ENCODE measurements around the gene CCDC169.
"Not testable (repeated sequence)": the region's sequence is repeated elsewhere in the genome, so short reads cannot be mapped to it uniquely, and the experiment has no call there.

DNA sequence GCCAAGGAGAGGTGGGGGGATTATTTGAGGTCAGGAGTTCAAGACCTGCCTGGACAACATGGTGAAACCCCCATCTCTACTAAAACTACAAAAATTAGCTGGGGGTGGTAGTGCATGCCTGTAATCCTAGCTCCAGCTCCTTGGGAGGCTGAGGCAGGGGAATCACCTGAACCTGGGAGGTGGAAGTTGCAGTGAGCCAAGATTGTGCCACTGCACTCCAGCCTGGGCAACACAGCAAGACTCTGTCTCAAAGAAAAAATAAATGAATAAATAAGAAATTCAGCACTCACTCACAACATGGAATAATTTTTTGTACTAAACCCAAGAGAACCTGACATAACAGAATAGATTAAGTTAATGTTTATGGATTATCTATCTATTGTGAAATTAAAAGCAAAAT, 34.6 kb upstream of the CCDC169 start:
- TF ChIP-seq, protein P1, sequence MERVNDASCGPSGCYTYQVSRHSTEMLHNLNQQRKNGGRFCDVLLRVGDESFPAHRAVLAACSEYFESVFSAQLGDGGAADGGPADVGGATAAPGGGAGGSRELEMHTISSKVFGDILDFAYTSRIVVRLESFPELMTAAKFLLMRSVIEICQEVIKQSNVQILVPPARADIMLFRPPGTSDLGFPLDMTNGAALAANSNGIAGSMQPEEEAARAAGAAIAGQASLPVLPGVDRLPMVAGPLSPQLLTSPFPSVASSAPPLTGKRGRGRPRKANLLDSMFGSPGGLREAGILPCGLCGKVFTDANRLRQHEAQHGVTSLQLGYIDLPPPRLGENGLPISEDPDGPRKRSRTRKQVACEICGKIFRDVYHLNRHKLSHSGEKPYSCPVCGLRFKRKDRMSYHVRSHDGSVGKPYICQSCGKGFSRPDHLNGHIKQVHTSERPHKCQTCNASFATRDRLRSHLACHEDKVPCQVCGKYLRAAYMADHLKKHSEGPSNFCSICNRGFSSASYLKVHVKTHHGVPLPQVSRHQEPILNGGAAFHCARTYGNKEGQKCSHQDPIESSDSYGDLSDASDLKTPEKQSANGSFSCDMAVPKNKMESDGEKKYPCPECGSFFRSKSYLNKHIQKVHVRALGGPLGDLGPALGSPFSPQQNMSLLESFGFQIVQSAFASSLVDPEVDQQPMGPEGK (CRISPR knock-in tag; IDR thresholded peaks at IDR 0.05; ENCODE audit: borderline replicate concordance): not testable (repeated sequence)
- TF ChIP-seq, protein P2, sequence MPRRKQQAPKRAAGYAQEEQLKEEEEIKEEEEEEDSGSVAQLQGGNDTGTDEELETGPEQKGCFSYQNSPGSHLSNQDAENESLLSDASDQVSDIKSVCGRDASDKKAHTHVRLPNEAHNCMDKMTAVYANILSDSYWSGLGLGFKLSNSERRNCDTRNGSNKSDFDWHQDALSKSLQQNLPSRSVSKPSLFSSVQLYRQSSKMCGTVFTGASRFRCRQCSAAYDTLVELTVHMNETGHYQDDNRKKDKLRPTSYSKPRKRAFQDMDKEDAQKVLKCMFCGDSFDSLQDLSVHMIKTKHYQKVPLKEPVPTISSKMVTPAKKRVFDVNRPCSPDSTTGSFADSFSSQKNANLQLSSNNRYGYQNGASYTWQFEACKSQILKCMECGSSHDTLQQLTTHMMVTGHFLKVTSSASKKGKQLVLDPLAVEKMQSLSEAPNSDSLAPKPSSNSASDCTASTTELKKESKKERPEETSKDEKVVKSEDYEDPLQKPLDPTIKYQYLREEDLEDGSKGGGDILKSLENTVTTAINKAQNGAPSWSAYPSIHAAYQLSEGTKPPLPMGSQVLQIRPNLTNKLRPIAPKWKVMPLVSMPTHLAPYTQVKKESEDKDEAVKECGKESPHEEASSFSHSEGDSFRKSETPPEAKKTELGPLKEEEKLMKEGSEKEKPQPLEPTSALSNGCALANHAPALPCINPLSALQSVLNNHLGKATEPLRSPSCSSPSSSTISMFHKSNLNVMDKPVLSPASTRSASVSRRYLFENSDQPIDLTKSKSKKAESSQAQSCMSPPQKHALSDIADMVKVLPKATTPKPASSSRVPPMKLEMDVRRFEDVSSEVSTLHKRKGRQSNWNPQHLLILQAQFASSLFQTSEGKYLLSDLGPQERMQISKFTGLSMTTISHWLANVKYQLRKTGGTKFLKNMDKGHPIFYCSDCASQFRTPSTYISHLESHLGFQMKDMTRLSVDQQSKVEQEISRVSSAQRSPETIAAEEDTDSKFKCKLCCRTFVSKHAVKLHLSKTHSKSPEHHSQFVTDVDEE (CRISPR knock-in tag; IDR thresholded peaks at IDR 0.05): not testable (repeated sequence)
- TF ChIP-seq ZNF8, ZFP3, ZFP30, RARB, OSR1, ZNF70 (CRISPR knock-in tag; IDR thresholded peaks at IDR 0.05): not testable (repeated sequence)
- TF ChIP-seq, protein P3, sequence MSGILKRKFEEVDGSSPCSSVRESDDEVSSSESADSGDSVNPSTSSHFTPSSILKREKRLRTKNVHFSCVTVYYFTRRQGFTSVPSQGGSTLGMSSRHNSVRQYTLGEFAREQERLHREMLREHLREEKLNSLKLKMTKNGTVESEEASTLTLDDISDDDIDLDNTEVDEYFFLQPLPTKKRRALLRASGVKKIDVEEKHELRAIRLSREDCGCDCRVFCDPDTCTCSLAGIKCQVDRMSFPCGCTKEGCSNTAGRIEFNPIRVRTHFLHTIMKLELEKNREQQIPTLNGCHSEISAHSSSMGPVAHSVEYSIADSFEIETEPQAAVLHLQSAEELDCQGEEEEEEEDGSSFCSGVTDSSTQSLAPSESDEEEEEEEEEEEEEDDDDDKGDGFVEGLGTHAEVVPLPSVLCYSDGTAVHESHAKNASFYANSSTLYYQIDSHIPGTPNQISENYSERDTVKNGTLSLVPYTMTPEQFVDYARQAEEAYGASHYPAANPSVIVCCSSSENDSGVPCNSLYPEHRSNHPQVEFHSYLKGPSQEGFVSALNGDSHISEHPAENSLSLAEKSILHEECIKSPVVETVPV (CRISPR knock-in tag; IDR thresholded peaks at IDR 0.05): not testable (repeated sequence)
